ENCODE measurements around the gene ZNF385D.
"Not testable (repeated sequence)": the region's sequence is repeated elsewhere in the genome, so short reads cannot be mapped to it uniquely, and the experiment has no call there.

The ZNF385D gene

GRCh38 chr3:21502656-21503055, 248.4 kb downstream of the ZNF385D start:
- no peak for DNase-seq (ENCODE audit: low read depth)
- TF ChIP-seq MYC (IDR thresholded peaks at IDR 0.05; ENCODE audit: low read depth, low read length) = no peak
- no peak for TF ChIP-seq POLR2A (IDR thresholded peaks at IDR 0.05; ENCODE audit: extremely low read depth, insufficient read length)
- TF ChIP-seq MAX (IDR thresholded peaks at IDR 0.05; ENCODE audit: low read depth, low read length) = no peak
- no peak for TF ChIP-seq CTCF (IDR thresholded peaks at IDR 0.05; ENCODE audit: low read depth, low read length)
- no peak overlapping the region for H3K4me3 ChIP-seq (ENCODE audit: low read depth, low read length)

- DNase-seq (ENCODE audit: low read depth) = no peak
- no peak overlapping the region for H3K4me3 ChIP-seq (ENCODE audit: low read depth, low read length)
- TF ChIP-seq MAX (IDR thresholded peaks at IDR 0.05; ENCODE audit: low read depth, low read length) = no peak
- no peak for TF ChIP-seq POLR2A (IDR thresholded peaks at IDR 0.05; ENCODE audit: extremely low read depth, insufficient read length)
- TF ChIP-seq CTCF (IDR thresholded peaks at IDR 0.05; ENCODE audit: low read depth, low read length) = no peak
- TF ChIP-seq MYC (IDR thresholded peaks at IDR 0.05; ENCODE audit: low read depth, low read length) = no peak
Observed at GRCh38 chr3:21500834-21501233, 250.2 kb downstream of the ZNF385D start.

- not testable (repeated sequence) for DNase-seq (ENCODE audit: low read depth); H3K4me3 ChIP-seq (ENCODE audit: low read depth, low read length)
Observed at GRCh38 chr3:21490671-21491070, 260.3 kb downstream of the ZNF385D start.

GRCh38 chr3:21487520-21487919, 263.5 kb downstream of the ZNF385D start:
- DNase-seq (ENCODE audit: low read depth) = no peak
- no peak overlapping the region for H3K4me3 ChIP-seq (ENCODE audit: low read depth, low read length)
- TF ChIP-seq CTCF (IDR thresholded peaks at IDR 0.05; ENCODE audit: low read depth, low read length) (no peak), MYC (IDR thresholded peaks at IDR 0.05; ENCODE audit: low read depth, low read length) (no peak), POLR2A (IDR thresholded peaks at IDR 0.05; ENCODE audit: extremely low read depth, insufficient read length) (no peak), MAX (IDR thresholded peaks at IDR 0.05; ENCODE audit: low read depth, low read length) (no peak)

GRCh38 chr3:21486024-21486935, 264.7 kb downstream of the ZNF385D start:
- not testable (repeated sequence) for DNase-seq (ENCODE audit: low read depth); H3K4me3 ChIP-seq (ENCODE audit: low read depth, low read length)

GRCh38 chr3:21484828-21485144, 266.2 kb downstream of the ZNF385D start:
- H3K4me3 ChIP-seq (ENCODE audit: low read depth, low read length) = no peak overlapping the region
- DNase-seq (ENCODE audit: low read depth) = peak; percentile 56
- no peak for TF ChIP-seq MYC (IDR thresholded peaks at IDR 0.05; ENCODE audit: low read depth, low read length)
- TF ChIP-seq POLR2A (IDR thresholded peaks at IDR 0.05; ENCODE audit: extremely low read depth, insufficient read length) = no peak
- TF ChIP-seq CTCF (IDR thresholded peaks at IDR 0.05; ENCODE audit: low read depth, low read length) = no peak
- TF ChIP-seq MAX (IDR thresholded peaks at IDR 0.05; ENCODE audit: low read depth, low read length) = no peak

All from NB4 (cell line).